WTC11 (cell line): ENCODE measurements around the gene GRB10. TPM values are rescaled to one million over a fixed set of nuclear protein-coding genes. Genes with fewer than 3 reads are reported as not detected.

Source experiments
- ATAC-seq: fragments of 200-7000 bp; cut with Tn5 transposase; 2 replicates; pipeline ENCODE4 v1.10.0; 2021; ENCODE audit warnings: mild to moderate bottlenecking, moderate library complexity
- CTCF ChIA-PET: fragments of 300-600 bp; sonication (Branson Sonifier 250); formaldehyde crosslinking; loops from one replicate; lab custom pipeline; 2021; ENCODE audit warnings: antibody characterized with exemption; lab: Charles Lee
- POLR2A ChIA-PET: fragments of 350-600 bp; sonication (Branson Sonifier 250); formaldehyde crosslinking; loops from one replicate; lab custom pipeline; 2021; ENCODE audit warnings: antibody characterized with exemption; lab: Charles Lee
- DNase-seq: peaks from one replicate; pipeline ENCODE4 v3.0.0; 2021; ENCODE audit warnings: low spot score
- H3K27ac Mint-ChIP-seq: 2 replicates; pipeline ENCODE4 v1.8.0; 2021; ENCODE audit warnings: mixed read lengths
- H3K27me3 Mint-ChIP-seq: 2 replicates; pipeline ENCODE4 v1.8.0; 2021; ENCODE audit warnings: low read depth, mild to moderate bottlenecking, moderate library complexity, mixed read lengths
- H3K36me3 Mint-ChIP-seq: 2 replicates; pipeline ENCODE4 v1.8.0; 2021; ENCODE audit warnings: mixed read lengths
- H3K4me1 Mint-ChIP-seq: 2 replicates; pipeline ENCODE4 v1.8.0; 2022; ENCODE audit warnings: mixed read lengths
- H3K4me3 Mint-ChIP-seq: 2 replicates; pipeline ENCODE4 v1.8.0; 2021; ENCODE audit warnings: mild to moderate bottlenecking, moderate library complexity, mixed read lengths
- H3K9me3 Mint-ChIP-seq: 2 replicates; pipeline ENCODE4 v1.8.0; 2021; ENCODE audit warnings: mixed read lengths
- ATF3 ChIP-seq: sonication (generic); formaldehyde crosslinking; conservative IDR thresholded peaks from 2 replicates; pipeline ENCODE4 v1.8.1; 2022; ENCODE audit warnings: mild to moderate bottlenecking, missing genetic modification reagents
- CDX4 ChIP-seq: fragments of 250-450 bp; sonication (Bioruptor Pico); IDR thresholded peaks from 2 replicates; pipeline ENCODE4 v1.9.0; 2021; ENCODE audit warnings: moderate library complexity, mild to moderate bottlenecking, inconsistent platforms, borderline replicate concordance
- ELF4 ChIP-seq: sonication (generic); formaldehyde crosslinking; IDR thresholded peaks from 2 replicates; pipeline ENCODE4 v1.8.1; 2022; ENCODE audit warnings: low read depth, mild to moderate bottlenecking, moderate library complexity, missing genetic modification reagents
- ERG ChIP-seq: fragments of 250-450 bp; sonication (Bioruptor Pico); IDR thresholded peaks from 2 replicates; pipeline ENCODE4 v1.8.0; 2021; ENCODE audit warnings: mild to moderate bottlenecking
- FOXK1 ChIP-seq: sonication (generic); formaldehyde crosslinking; IDR thresholded peaks from 2 replicates; pipeline ENCODE4 v1.8.0; 2022; ENCODE audit warnings: mild to moderate bottlenecking, moderate library complexity, missing genetic modification reagents
- GABPB1 ChIP-seq: sonication (generic); formaldehyde crosslinking; IDR thresholded peaks from 2 replicates; pipeline ENCODE4 v1.8.1; 2023; ENCODE audit warnings: mild to moderate bottlenecking, missing genetic modification reagents
- IRF1 ChIP-seq: sonication (generic); formaldehyde crosslinking; IDR thresholded peaks from 2 replicates; pipeline ENCODE4 v1.8.0; 2023; ENCODE audit warnings: missing genetic modification reagents
- MAX ChIP-seq: sonication (generic); formaldehyde crosslinking; IDR thresholded peaks from 2 replicates; pipeline ENCODE4 v1.8.0; 2022; ENCODE audit warnings: mild to moderate bottlenecking, missing genetic modification reagents
- NR2C2 ChIP-seq: sonication (generic); formaldehyde crosslinking; IDR thresholded peaks from 2 replicates; pipeline ENCODE4 v1.8.0; 2022; ENCODE audit warnings: mild to moderate bottlenecking, missing genetic modification reagents
- OVOL2 ChIP-seq: fragments of 250-450 bp; sonication (Bioruptor Pico); IDR thresholded peaks from 2 replicates; pipeline ENCODE4 v1.9.0; 2021; ENCODE audit warnings: mild to moderate bottlenecking, borderline replicate concordance
- RELA ChIP-seq: sonication (generic); formaldehyde crosslinking; IDR thresholded peaks from 2 replicates; pipeline ENCODE4 v1.8.1; 2022; ENCODE audit warnings: missing genetic modification reagents, mild to moderate bottlenecking, borderline replicate concordance
- RORB ChIP-seq: fragments of 250-450 bp; sonication (Bioruptor Pico); IDR thresholded peaks from 2 replicates; pipeline ENCODE4 v1.9.0; 2021; ENCODE audit warnings: mild to moderate bottlenecking
- TP53 ChIP-seq: sonication (generic); formaldehyde crosslinking; IDR thresholded peaks from 2 replicates; pipeline ENCODE4 v1.8.1; 2023; ENCODE audit warnings: mild to moderate bottlenecking, missing genetic modification reagents
- ZBTB43 ChIP-seq: sonication (generic); formaldehyde crosslinking; IDR thresholded peaks from 2 replicates; pipeline ENCODE4 v1.8.1; 2023; ENCODE audit warnings: mild to moderate bottlenecking, missing genetic modification reagents
- ZMAT4 ChIP-seq: fragments of 250-450 bp; sonication (Bioruptor Pico); IDR thresholded peaks from 2 replicates; pipeline ENCODE4 v1.9.0; 2021; ENCODE audit warnings: mild to moderate bottlenecking
- ZNF121 ChIP-seq: sonication (generic); formaldehyde crosslinking; IDR thresholded peaks from 2 replicates; pipeline ENCODE4 v1.8.0; 2023; ENCODE audit warnings: missing genetic modification reagents
- ZNF281 ChIP-seq: sonication (generic); formaldehyde crosslinking; IDR thresholded peaks from 2 replicates; pipeline ENCODE4 v1.8.0; 2023; ENCODE audit warnings: mild to moderate bottlenecking, missing genetic modification reagents
- ZNF317 ChIP-seq: sonication (generic); formaldehyde crosslinking; IDR thresholded peaks from 2 replicates; pipeline ENCODE4 v1.8.1; 2023; ENCODE audit warnings: low read depth, mild to moderate bottlenecking, moderate library complexity, missing genetic modification reagents, borderline replicate concordance
- ZNF423 ChIP-seq: fragments of 250-450 bp; sonication (Bioruptor Pico); IDR thresholded peaks from 2 replicates; pipeline ENCODE4 v2.1.2; 2022; ENCODE audit warnings: mild to moderate bottlenecking, moderate library complexity
- ZNF425 ChIP-seq: fragments of 250-450 bp; sonication (Bioruptor Pico); conservative IDR thresholded peaks from 2 replicates; pipeline ENCODE4 v1.9.0; 2021; ENCODE audit warnings: mild to moderate bottlenecking
- ZNF671 ChIP-seq: fragments of 250-450 bp; sonication (Bioruptor Pico); IDR thresholded peaks from 2 replicates; pipeline ENCODE4 v1.8.0; 2021; ENCODE audit warnings: mild to moderate bottlenecking
- ZSCAN18 ChIP-seq: fragments of 250-450 bp; sonication (Bioruptor Pico); IDR thresholded peaks from 2 replicates; pipeline ENCODE4 v2.1.2; 2022; ENCODE audit warnings: mild to moderate bottlenecking, moderate library complexity
- total RNA-seq: library from RNA; stranded (reverse); gene quantifications from 3 replicates; pipeline ENCODE4 v1.2.3, GENCODE V29; 2021

GRB10 gene
- total RNA-seq, 1 experiment from 2014 or later: 103 TPM

GRCh38 chr7:50543776-50544442, 238.8 kb downstream of the GRB10 start:
- H3K4me1 Mint-ChIP-seq: no peaks in the 10 kb centered on the region
- H3K27ac Mint-ChIP-seq: no peak overlapping the region
- no peak for ATAC-seq
- H3K9me3 Mint-ChIP-seq: no peaks in the 10 kb centered on the region
- TF ChIP-seq ATF3 (CRISPR knock-in tag) (no peak), RORB (no peak), FOXK1 (no peak), OVOL2 (CRISPR knock-in tag) (no peak), ZNF121 (CRISPR knock-in tag) (no peak), ELF4 (no peak)
- ChIA-PET CTCF (no interaction called here), POLR2A (no interaction called here)
- H3K27me3 Mint-ChIP-seq: no peaks in the 10 kb centered on the region
- no peak for DNase-seq
- H3K4me3 Mint-ChIP-seq: no peak overlapping the region
- no peaks in the 10 kb centered on the region for H3K36me3 Mint-ChIP-seq

- H3K27ac Mint-ChIP-seq: no peak overlapping the region
- ChIA-PET POLR2A (no interaction called here), CTCF (interaction anchor here (0.7 to 1.3 kb wide), 2 partner anchors 459 to 619 kb away, joined by 3 read pairs; no protein-coding TSS in a partner anchor)
- H3K9me3 Mint-ChIP-seq: no peaks in the 10 kb centered on the region
- DNase-seq (no peak), ATAC-seq (no peak)
- H3K4me3 Mint-ChIP-seq: no peak overlapping the region
- no peaks in the 10 kb centered on the region for H3K27me3 Mint-ChIP-seq
- no peaks in the 10 kb centered on the region for H3K36me3 Mint-ChIP-seq
- H3K4me1 Mint-ChIP-seq: no peaks in the 10 kb centered on the region
- no peak for TF ChIP-seq ZNF317
- TF ChIP-seq ZNF281 (CRISPR knock-in tag): no peak
- TF ChIP-seq GABPB1 (CRISPR knock-in tag): no peak
- TF ChIP-seq ZNF425 (CRISPR knock-in tag): no peak
- no peak for TF ChIP-seq RELA (CRISPR knock-in tag)
- no peak for TF ChIP-seq MAX (CRISPR knock-in tag)
- TF ChIP-seq TP53: no peak
- TF ChIP-seq ZNF423 (CRISPR knock-in tag): no peak
- no peak for TF ChIP-seq ZMAT4
- no peak for TF ChIP-seq ERG (CRISPR knock-in tag)
- no peak for TF ChIP-seq ZBTB43 (CRISPR knock-in tag)
- no peak for TF ChIP-seq CDX4 (CRISPR knock-in tag)
- TF ChIP-seq IRF1: no peak
- TF ChIP-seq ZSCAN18: no peak
- TF ChIP-seq ZNF671 (CRISPR knock-in tag): no peak
- TF ChIP-seq NR2C2 (CRISPR knock-in tag): no peak
Measured at GRCh38 chr7:50542132-50542531, 240.6 kb downstream of the GRB10 start.
